ENCODE data around the gene MCF2L. TPM values are rescaled to one million over a fixed set of nuclear protein-coding genes. Genes with fewer than 3 reads are reported as not detected.
"Not testable (repeated sequence)": the region's sequence is repeated elsewhere in the genome, so short reads cannot be mapped to it uniquely, and the experiment has no call there.

The MCF2L gene
- polyA plus RNA-seq, 1 donor (not counting 4 experiments of a cell fraction or from before 2014, with no cell fraction given), result 0.14 TPM

DNA sequence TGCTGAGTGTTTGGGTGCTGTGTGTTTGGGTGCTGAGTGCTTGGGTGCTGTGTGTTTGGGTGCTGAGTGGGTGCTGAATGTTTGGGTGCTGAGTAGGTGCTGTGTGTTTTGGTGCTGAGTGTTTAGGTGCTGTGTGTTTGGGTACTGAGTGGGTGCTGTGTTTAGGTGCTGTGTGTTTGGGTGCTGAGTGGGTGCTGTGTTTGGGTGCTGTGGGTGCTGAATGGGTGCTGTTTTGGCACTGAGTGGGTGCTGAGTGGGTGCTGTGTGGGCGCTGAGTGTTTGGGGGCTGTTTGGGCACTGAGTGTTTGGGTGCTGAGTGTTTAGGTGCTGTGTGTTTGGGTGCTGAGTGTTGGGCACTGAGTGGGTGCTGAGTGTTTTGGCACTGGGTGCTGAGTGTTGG lies 88.1 kb downstream of the MCF2L start:
- H3K4me2 ChIP-seq (ENCODE audit: control insufficient read depth, extremely low read depth, insufficient read depth, low read depth, low read length), result no peak overlapping the region
- no peaks in the 10 kb centered on the region for H3K4me1 ChIP-seq (ENCODE audit: control insufficient read depth, extremely low read depth, insufficient read depth, low read length)
- H3K36me3 ChIP-seq (ENCODE audit: control insufficient read depth in 2 of 2, extremely low read depth in 1 of 2, insufficient read depth in 2 of 2, low read length in 2 of 2), result no peaks in the 10 kb centered on the region
- H3K79me2 ChIP-seq (ENCODE audit: control insufficient read depth, insufficient read depth, low read length), result no peaks in the 10 kb centered on the region
- FAIRE-seq (no peak), DNase-seq (ENCODE audit: low read depth, low spot score) (no peak)
- dilution Hi-C loops (cut with MboI; ENCODE audit: extremely low pct_ligation_motif_present, low sequenced_read_pairs), result no loop called here
- no peak overlapping the region for H3K27ac ChIP-seq (ENCODE audit: control insufficient read depth, insufficient read depth, low read length)
- peaks cover 7% of the 10 kb centered on the region for H3K9me3 ChIP-seq (ENCODE audit: control insufficient read depth, low read depth, low read length)
- H3K27me3 ChIP-seq (ENCODE audit: control insufficient read depth, extremely low read depth, insufficient read depth, low read length), result no peaks in the 10 kb centered on the region
- TF ChIP-seq, protein P1, sequence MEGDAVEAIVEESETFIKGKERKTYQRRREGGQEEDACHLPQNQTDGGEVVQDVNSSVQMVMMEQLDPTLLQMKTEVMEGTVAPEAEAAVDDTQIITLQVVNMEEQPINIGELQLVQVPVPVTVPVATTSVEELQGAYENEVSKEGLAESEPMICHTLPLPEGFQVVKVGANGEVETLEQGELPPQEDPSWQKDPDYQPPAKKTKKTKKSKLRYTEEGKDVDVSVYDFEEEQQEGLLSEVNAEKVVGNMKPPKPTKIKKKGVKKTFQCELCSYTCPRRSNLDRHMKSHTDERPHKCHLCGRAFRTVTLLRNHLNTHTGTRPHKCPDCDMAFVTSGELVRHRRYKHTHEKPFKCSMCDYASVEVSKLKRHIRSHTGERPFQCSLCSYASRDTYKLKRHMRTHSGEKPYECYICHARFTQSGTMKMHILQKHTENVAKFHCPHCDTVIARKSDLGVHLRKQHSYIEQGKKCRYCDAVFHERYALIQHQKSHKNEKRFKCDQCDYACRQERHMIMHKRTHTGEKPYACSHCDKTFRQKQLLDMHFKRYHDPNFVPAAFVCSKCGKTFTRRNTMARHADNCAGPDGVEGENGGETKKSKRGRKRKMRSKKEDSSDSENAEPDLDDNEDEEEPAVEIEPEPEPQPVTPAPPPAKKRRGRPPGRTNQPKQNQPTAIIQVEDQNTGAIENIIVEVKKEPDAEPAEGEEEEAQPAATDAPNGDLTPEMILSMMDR (optimal IDR thresholded peaks at IDR 0.05 in 1 of 3, IDR thresholded peaks at IDR 0.05 in 1 of 3, conservative IDR thresholded peaks at IDR 0.05 in 1 of 3; ENCODE audit: extremely low read depth in 1 of 3, insufficient read depth in 2 of 3, low read length in 3 of 3), result no peak
- TF ChIP-seq EZH2 (IDR thresholded peaks at IDR 0.05; ENCODE audit: low read length), result no peak
- no peaks in the 10 kb centered on the region for H4K20me1 ChIP-seq (ENCODE audit: control insufficient read depth, extremely low read depth, insufficient read depth, low read length)
- H3K9me1 ChIP-seq (ENCODE audit: control insufficient read depth, extremely low read depth, insufficient read depth, low read length), result no peaks in the 10 kb centered on the region
- H2AFZ ChIP-seq (ENCODE audit: control insufficient read depth, low read length), result no peak overlapping the region
- H3K4me3 ChIP-seq (ENCODE audit: control insufficient read depth in 2 of 3, extremely low read depth in 1 of 3, insufficient read depth in 2 of 3, low read depth in 1 of 3, low read length in 3 of 3), result no peak overlapping the region
- no peak overlapping the region for H3K9ac ChIP-seq (ENCODE audit: control insufficient read depth, extremely low read depth, insufficient read depth, low read length)

DNA sequence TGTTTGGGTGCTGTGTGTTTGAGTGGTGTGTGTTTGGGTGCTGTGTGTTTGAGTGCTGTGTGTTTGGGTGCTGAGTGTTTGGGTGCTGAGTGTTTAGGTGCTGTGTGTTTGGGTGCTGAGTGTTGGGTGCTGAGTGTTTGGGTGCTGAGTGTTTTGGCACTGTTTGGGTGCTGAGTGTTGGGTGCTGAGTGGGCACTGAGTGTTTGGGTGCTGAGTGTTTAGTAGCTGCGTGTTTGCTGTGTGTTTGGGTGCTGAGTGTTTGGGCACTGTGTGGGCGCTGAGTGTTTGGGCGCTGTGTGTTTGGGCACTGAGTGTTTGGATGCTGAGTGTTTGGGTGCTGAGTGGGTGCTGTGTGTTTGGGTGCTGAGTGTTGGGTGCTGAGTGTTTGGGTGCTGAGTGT lies 88.5 kb downstream of the MCF2L start:
- H3K4me3 ChIP-seq (ENCODE audit: control insufficient read depth in 2 of 3, extremely low read depth in 1 of 3, insufficient read depth in 2 of 3, low read depth in 1 of 3, low read length in 3 of 3); H3K9ac ChIP-seq (ENCODE audit: control insufficient read depth, extremely low read depth, insufficient read depth, low read length); H3K9me3 ChIP-seq (ENCODE audit: control insufficient read depth, low read depth, low read length); H2AFZ ChIP-seq (ENCODE audit: control insufficient read depth, low read length); H3K9me1 ChIP-seq (ENCODE audit: control insufficient read depth, extremely low read depth, insufficient read depth, low read length); dilution Hi-C loops (cut with MboI; ENCODE audit: extremely low pct_ligation_motif_present, low sequenced_read_pairs); H3K36me3 ChIP-seq (ENCODE audit: control insufficient read depth in 2 of 2, extremely low read depth in 1 of 2, insufficient read depth in 2 of 2, low read length in 2 of 2); DNase-seq (ENCODE audit: low read depth, low spot score); H4K20me1 ChIP-seq (ENCODE audit: control insufficient read depth, extremely low read depth, insufficient read depth, low read length); FAIRE-seq; H3K79me2 ChIP-seq (ENCODE audit: control insufficient read depth, insufficient read depth, low read length); H3K4me2 ChIP-seq (ENCODE audit: control insufficient read depth, extremely low read depth, insufficient read depth, low read depth, low read length); H3K27ac ChIP-seq (ENCODE audit: control insufficient read depth, insufficient read depth, low read length); H3K27me3 ChIP-seq (ENCODE audit: control insufficient read depth, extremely low read depth, insufficient read depth, low read length); H3K4me1 ChIP-seq (ENCODE audit: control insufficient read depth, extremely low read depth, insufficient read depth, low read length): not testable (repeated sequence)

All from keratinocyte (primary cell).